Ureter (tissue), 1 donor: ENCODE data around the gene NPB. TPM values are rescaled to one million over a fixed set of nuclear protein-coding genes. Genes with fewer than 3 reads are reported as not detected.
A peak's percentile ranks its signal among the peaks of the same experiment; 100 is the strongest.

ENCODE experiments used
- DNase-seq: peaks from one replicate; pipeline ENCODE4 v3.0.0-alpha.2; 2020; ENCODE audit warnings: low spot score
- total RNA-seq: library from RNA; stranded (reverse); gene quantifications from one replicate; pipeline ENCODE4 v1.2.4, GENCODE V29; 2023
- donor health status: DM: yes; HTN: yes; CAD: no.

Gene NPB
- total RNA-seq, 1 donor from 2014 or later, result 0.29 TPM

- no peak for DNase-seq
Measured at GRCh38 chr17:81898885-81899284, 3.2 kb upstream of the NPB start.

DNA sequence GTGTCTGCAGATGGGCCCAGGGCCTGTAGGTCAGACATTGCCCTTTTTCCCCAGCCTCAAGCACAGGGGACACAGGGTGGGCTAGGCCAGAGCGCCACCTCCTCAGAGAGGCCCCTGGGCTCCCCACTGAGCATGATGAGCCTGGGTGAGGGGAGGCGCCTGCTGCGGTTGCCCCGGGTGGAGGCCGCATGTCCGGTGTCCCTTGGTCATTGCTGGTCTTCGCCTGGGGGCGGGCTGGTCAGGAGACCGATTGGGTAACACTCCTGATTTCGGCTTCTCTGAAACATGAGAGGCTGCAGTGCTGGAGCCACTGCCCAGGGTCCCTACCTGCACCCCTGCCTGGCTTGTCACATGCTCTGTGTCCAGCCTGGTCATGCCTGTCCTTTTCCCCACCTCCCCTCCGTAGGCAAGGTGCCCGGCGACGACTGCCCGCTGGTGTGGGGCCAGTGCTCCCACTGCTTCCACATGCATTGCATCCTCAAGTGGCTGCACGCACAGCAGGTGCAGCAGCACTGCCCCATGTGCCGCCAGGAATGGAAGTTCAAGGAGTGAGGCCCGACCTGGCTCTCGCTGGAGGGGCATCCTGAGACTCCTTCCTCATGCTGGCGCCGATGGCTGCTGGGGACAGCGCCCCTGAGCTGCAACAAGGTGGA is 2.4 kb upstream of the NPB start:
- DNase-seq, result no peak

GRCh38 chr17:81900181-81900820 is 1.7 kb upstream of the NPB start:
- DNase-seq, result no peak

GRCh38 chr17:81901167-81902022 is 643 bp upstream of the NPB start:
- DNase-seq, result no peak

GRCh38 chr17:81902653-81903414 is 796 bp downstream of the NPB start:
- DNase-seq, result no peak

DNA sequence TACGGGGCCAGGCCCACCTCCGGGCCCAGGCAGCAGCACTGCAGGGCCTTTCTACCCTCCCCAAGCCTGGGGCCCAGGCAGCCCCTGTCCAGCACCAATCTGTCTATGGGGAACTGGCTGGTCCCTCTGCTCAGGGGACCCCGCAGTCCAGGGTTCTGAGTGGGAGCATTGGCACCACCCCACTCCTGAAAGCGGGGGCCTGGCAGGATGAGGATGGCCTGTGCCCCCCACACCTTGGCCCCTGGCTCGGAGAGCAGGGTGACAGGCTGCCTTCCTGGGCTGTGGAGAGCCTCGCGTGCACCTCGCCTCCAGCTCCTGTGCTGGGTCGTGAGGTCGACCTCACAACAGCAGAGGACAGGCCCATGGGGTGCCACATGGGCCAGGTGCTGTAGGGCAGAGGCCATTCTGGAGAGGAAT is 1.4 kb downstream of the NPB start:
- DNase-seq, result no peak

DNA sequence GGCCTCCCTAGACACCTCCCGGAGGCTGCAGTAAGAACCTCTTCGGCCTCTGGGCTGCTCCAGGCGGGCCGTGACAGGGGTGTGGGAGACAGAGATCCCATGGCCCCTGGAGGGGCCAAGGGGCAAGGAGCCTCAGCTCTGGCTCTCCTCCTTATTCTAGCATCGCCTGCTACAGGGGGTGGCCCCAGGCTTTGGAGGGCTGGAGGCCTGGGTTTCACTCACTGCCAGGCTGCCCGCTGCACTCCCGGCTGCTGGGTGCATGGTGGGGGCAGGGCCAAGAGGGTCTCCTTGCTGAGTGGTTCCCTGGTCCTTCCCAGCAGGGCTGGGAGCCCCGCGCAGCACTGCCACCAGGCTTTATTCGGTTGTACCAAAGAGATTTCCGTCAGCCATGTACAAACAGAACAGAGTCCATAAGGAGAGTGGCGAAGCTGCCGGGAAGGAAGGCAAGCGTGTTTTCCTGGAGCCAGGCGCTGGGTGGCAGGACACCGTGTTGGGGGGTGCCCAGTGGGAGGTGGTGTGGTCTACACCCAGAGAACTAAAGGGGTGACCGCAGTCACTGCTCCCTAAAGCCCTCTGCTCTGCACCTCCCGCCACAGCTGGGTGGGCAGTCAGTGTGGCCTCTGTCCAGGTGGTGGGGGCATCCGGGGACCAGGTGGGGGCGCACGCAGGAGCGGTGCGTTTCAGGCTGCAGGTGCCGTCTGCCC is 2.0 kb downstream of the NPB start:
- DNase-seq, result no peak

- DNase-seq, result no peak
Measured at GRCh38 chr17:81904600-81905423, 2.8 kb downstream of the NPB start.

DNA sequence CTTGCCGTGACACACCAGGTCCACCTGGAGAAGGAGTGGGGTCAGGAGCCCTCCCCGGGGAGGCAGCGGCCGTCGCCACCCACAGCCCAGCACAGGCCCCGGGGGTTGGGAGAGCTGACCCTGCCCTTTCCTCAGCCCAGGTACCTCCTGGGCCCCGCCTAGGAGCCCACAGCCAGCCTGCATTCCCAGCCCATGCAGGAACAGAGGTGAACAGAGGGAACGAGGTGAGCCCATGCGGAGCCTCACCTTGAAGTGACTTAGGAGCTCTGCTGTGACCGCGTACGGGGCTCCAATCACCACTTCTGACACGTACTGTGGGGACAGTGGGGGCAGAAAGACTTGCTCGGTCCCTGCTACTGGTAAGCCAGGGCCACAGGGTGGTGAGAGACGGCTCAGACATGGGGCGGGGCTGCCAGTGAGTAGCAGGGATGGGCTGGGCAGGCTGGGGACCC is 3.4 kb downstream of the NPB start:
- DNase-seq, result no peak

GRCh38 chr17:81905993-81906392 is 4.0 kb downstream of the NPB start:
- DNase-seq, result no peak

DNA sequence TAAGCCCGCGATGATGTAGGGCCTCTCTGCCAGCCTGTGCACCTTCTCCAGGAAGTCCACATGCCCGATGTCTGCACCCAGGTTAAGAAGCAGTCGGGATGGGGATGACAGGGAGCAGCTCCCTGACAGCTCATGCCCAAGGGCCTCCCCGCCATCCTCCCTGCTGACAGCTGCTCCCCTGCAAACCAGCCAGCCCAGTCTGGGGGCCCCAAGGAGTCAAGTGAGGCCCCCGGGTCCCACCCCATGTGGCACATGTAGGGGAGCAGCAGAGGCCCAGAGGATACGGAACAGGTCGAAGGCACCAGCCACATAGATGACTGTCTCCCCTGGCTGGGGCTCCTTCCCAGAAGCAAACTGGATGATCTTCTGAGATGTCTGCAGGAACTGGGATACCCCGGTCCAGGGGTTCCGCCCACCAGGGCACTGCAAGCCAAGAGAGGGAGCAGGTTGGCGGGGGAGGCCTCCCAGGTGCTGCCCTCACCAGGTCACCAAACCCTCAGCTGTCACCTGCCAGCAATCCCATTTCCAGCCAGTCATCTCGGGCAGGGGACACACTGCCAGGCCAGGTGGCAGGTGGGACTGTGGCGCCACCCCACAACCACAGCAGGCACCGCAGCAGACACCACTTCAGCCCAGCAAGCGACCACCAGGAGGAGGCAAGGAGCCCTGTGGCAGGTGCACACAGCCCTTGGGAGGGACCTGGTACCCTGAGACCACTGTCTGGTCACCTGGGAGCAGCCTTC is 4.6 kb downstream of the NPB start:
- DNase-seq, result no peak

GRCh38 chr17:81907219-81908145 is 5.4 kb downstream of the NPB start:
- no peak for DNase-seq

DNA sequence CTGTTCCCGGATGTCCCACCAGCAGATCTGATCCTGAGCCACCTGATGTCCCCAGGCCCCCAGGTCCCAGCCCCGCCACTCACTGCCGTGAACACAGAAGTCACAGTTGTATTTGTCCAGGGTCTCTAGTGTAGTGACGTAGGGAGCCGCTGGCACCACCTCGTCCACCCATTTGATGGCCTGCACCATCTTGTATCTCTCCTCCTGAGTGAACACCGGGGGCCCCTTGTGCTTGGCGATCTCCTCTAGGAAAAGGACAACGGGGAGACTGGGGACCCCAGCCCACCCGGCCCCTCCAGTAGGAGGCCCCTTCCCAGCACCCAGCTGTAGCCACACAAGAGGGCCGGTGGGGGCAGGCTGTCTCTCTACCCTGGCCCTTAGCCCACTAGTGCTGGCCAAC is 6.8 kb downstream of the NPB start:
- no peak for DNase-seq

DNA sequence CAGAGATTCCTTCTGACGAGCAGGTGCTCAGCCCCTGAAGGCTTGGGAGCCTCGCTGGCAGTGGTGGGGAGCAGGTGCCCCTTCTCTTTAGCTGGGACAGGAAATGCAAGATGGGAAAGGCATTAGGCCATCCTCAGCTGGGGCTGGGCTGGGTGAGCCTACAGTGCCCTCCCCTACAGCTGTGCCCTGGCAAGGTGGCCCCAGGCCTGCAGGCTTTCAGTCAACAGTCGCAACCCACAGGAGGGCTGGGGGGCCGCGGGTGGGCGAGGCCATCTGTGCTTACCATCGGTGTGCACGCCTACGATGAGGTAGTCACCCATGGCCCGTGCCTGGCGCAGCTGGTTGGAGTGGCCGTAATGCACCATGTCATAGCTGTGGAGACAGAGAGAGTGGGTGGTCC is 7.2 kb downstream of the NPB start:
- DNase-seq, result no peak

DNA sequence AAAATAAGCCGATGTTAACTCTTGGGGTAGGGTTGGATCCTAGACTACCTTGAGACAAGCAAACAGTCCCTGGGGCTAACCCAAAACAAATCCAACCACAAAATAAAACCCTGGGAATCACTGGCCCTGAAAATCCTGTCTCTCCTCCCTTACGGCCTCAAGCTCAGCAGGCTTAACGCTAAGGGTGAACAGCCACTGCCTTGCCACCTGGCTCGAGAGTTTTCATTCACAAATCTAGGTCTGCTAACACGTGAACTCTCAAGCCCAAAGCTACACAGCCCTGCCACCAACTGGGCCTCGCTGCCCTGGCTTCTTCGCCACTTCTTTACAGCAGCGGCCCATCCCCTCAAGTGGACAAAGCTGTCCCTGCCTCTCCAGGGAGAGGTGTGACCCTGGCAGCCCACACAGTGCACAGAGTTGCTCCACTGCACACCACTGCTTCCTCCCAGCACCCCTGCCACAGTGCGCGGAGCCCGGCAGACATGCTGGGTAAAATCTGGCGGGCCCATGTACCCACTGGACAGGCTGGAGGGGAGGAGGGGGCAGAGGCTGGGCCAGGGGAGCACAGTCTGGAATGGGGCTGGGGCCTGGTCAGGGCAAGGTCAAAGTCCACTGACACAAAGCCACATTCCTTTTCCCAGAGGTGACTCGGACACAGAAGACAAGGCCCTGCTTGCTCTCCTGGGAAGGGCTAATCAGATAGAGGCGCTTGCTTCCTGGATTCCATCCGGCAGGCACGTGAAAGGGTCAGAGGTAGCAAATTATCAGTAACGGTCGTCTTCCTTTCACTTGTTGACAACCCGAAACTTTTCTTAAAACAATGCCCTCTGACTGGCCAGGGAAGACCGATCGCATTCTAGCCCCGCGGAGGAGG is 8.2 kb downstream of the NPB start:
- no peak for DNase-seq

- DNase-seq, result no peak
Measured at GRCh38 chr17:81910840-81911276, 8.8 kb downstream of the NPB start.

DNA sequence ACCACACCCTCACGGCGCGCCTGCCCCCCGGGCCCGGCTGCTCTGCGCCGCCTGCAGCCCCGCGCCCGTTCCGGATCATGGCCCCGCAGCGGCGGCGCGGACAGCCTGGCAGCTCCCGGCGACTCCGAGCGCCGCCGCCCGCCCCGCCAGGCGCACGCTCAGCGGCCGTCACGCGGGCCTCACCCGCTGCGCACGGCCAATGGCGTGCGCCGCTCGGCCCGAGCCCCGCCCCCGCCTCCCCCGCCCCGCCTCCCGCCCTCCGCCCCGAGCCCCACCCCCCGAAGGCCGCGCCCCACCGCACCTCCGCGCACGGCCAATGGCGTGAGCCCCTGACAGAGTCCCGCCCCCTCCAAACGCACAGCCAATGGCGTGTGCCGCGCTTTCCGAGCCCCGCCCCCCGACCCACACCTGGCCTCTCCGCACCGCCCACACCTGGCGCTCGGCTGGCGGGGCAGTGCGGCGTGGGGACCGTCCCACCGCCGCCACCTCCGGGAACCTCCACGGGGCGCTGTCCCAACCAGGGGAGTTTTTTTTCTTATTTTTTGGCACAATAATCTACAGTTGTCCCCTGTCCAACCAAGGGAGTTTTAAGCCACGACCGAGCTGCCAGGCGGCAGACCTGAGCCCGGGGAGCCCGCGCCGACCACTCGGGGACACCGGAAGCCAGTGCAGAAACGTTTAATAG is 9.4 kb downstream of the NPB start, which contains the start of gene PCYT2:
Gene PCYT2, minus strand, starts transcription at position 123 of the 685 bp plus-strand sequence. Its CDS starts 44 bp downstream, at position 79.
- DNase-seq, result peak; percentile 94
